WTC11 (cell line): ENCODE data around the gene AQP5.
A peak's percentile ranks its signal among the peaks of the same experiment; 100 is the strongest.

Source experiments
- CTCF ChIP-seq: fragments of 200-600 bp; IDR thresholded peaks from 2 replicates; pipeline ENCODE4 v1.8.0; 2022; ENCODE audit warnings: antibody characterized with exemption
- ELF4 ChIP-seq: sonication (generic); formaldehyde crosslinking; IDR thresholded peaks from 2 replicates; pipeline ENCODE4 v1.8.1; 2022; ENCODE audit warnings: low read depth, mild to moderate bottlenecking, moderate library complexity, missing genetic modification reagents
- ESRRA ChIP-seq: sonication (generic); formaldehyde crosslinking; IDR thresholded peaks from 2 replicates; pipeline ENCODE4 v1.8.1; 2022; ENCODE audit warnings: mild to moderate bottlenecking, missing genetic modification reagents, borderline replicate concordance
- ETV6 ChIP-seq: sonication (generic); formaldehyde crosslinking; IDR thresholded peaks from 2 replicates; pipeline ENCODE4 v1.8.1; 2022; ENCODE audit warnings: mild to moderate bottlenecking, missing genetic modification reagents
- MAX ChIP-seq: sonication (generic); formaldehyde crosslinking; IDR thresholded peaks from 2 replicates; pipeline ENCODE4 v1.8.0; 2022; ENCODE audit warnings: mild to moderate bottlenecking, missing genetic modification reagents
- SMAD4 ChIP-seq: sonication (generic); formaldehyde crosslinking; IDR thresholded peaks from 2 replicates; pipeline ENCODE4 v1.8.0; 2022; ENCODE audit warnings: mild to moderate bottlenecking, missing genetic modification reagents
- ZBTB43 ChIP-seq: sonication (generic); formaldehyde crosslinking; IDR thresholded peaks from 2 replicates; pipeline ENCODE4 v1.8.1; 2023; ENCODE audit warnings: mild to moderate bottlenecking, missing genetic modification reagents

GRCh38 chr12:49967042-49967776 lies 5.5 kb downstream of the AQP5 start:
- TF ChIP-seq ETV6 (CRISPR knock-in tag) (peak; percentile 38), CTCF (peak; percentile 91), ESRRA (CRISPR knock-in tag) (no peak), MAX (CRISPR knock-in tag) (peak; percentile 34; the same call in 1 of the 2 replicates), ZBTB43 (CRISPR knock-in tag) (no peak), ELF4 (no peak), SMAD4 (CRISPR knock-in tag) (no peak)
